Stimulated activated CD4-positive, alpha-beta T cell treated with anti-CD3 and anti-CD28 coated beads, Interleukin-2, amount 100 ng/mL, for 4 hours (primary cell): ENCODE data around the gene JDP2.

Experiments used
- DNase-seq: peaks from one replicate; pipeline ENCODE4 v3.0.0-alpha.2; 2020; ENCODE audit warnings: low read depth

Gene JDP2

GRCh38 chr14:75437201-75438143, 9.7 kb downstream of the JDP2 start:
- DNase-seq, result no peak

- DNase-seq, result no peak
Observed at GRCh38 chr14:75438486-75439080, 10.8 kb downstream of the JDP2 start.

- DNase-seq, result no peak
Observed at GRCh38 chr14:75439989-75440388, 12.2 kb downstream of the JDP2 start.

GRCh38 chr14:75440733-75441477, 13.1 kb downstream of the JDP2 start:
- no peak for DNase-seq

GRCh38 chr14:75441728-75442127, 13.9 kb downstream of the JDP2 start:
- no peak for DNase-seq

GRCh38 chr14:75442166-75442565, 14.3 kb downstream of the JDP2 start:
- no peak for DNase-seq

GRCh38 chr14:75442642-75443041, 14.8 kb downstream of the JDP2 start:
- no peak for DNase-seq

GRCh38 chr14:75443203-75443969, 15.6 kb downstream of the JDP2 start:
- no peak for DNase-seq

GRCh38 chr14:75445236-75445635, 17.4 kb downstream of the JDP2 start:
- no peak for DNase-seq

- no peak for DNase-seq
Observed at GRCh38 chr14:75445963-75446362, 18.1 kb downstream of the JDP2 start.

GRCh38 chr14:75446447-75446846, 18.6 kb downstream of the JDP2 start:
- DNase-seq, result no peak

GRCh38 chr14:75448209-75448608, 20.4 kb downstream of the JDP2 start:
- DNase-seq, result no peak

- DNase-seq, result no peak
Observed at GRCh38 chr14:75449036-75449435, 21.2 kb downstream of the JDP2 start.

GRCh38 chr14:75449696-75450095, 21.9 kb downstream of the JDP2 start:
- no peak for DNase-seq

GRCh38 chr14:75450381-75451276, 22.8 kb downstream of the JDP2 start:
- no peak for DNase-seq

- no peak for DNase-seq
Observed at GRCh38 chr14:75452324-75452723, 24.5 kb downstream of the JDP2 start.

GRCh38 chr14:75452900-75453816, 25.3 kb downstream of the JDP2 start:
- DNase-seq, result no peak

- peak; percentile 3 for DNase-seq
Observed at GRCh38 chr14:75453817-75454434, 26.1 kb downstream of the JDP2 start.

- no peak for DNase-seq
Observed at GRCh38 chr14:75454963-75455546, 27.2 kb downstream of the JDP2 start.
